Thyroid gland (tissue), 4 donors: ENCODE data around the gene OR2T10.
"Not testable (repeated sequence)": the region's sequence is repeated elsewhere in the genome, so short reads cannot be mapped to it uniquely, and the experiment has no call there.

Source experiments
- POLR2A ChIP-seq, 2 donors: fragments of 450-650 bp; IDR thresholded peaks; one replicate each; pipeline ENCODE4 v1.6.1; 2017; ENCODE audit warnings: antibody characterized with exemption in 2 of 2, mild to moderate bottlenecking in 2 of 2, moderate library complexity in 1 of 2
- TF ChIP-seq, protein P1 (sequence below), 6 experiments: fragments of 200-600 bp in 3 of 6; fragments of 450-650 bp in 3 of 6; sonication (generic) in 3 of 6; IDR thresholded peaks; one replicate each; pipeline ENCODE4 v1.5.1; 2016 to 2019; ENCODE audit warnings: antibody characterized with exemption in 6 of 6, mild to moderate bottlenecking in 2 of 6, inconsistent platforms in 1 of 6, moderate library complexity in 1 of 6

DNA sequence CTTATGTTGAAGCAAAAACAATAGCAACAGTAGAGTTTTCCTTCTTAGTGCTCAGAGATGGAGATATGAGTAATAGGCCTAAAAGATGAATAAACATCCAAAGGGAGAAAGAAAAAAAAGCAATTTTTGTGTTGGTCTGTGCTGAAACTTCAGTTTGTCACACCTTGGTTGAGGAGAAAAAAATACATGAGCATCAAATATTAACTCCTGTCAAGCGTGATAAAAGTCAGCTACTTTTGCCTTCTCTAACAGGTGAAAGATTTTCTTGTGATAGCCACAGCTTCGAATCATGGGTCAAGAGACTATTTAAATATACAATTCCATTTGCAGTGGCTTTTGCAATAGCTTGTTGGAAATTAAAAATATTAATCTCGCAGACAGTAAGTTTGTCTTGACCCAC, 43.4 kb upstream of the OR2T10 start:
- TF ChIP-seq, protein P1, sequence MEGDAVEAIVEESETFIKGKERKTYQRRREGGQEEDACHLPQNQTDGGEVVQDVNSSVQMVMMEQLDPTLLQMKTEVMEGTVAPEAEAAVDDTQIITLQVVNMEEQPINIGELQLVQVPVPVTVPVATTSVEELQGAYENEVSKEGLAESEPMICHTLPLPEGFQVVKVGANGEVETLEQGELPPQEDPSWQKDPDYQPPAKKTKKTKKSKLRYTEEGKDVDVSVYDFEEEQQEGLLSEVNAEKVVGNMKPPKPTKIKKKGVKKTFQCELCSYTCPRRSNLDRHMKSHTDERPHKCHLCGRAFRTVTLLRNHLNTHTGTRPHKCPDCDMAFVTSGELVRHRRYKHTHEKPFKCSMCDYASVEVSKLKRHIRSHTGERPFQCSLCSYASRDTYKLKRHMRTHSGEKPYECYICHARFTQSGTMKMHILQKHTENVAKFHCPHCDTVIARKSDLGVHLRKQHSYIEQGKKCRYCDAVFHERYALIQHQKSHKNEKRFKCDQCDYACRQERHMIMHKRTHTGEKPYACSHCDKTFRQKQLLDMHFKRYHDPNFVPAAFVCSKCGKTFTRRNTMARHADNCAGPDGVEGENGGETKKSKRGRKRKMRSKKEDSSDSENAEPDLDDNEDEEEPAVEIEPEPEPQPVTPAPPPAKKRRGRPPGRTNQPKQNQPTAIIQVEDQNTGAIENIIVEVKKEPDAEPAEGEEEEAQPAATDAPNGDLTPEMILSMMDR (IDR thresholded peaks at IDR 0.05): not testable (repeated sequence)
- not testable (repeated sequence) for TF ChIP-seq POLR2A (IDR thresholded peaks at IDR 0.05)
